Measurements from ENCODE around the gene EXOC6B. TPM values are rescaled to one million over a fixed set of nuclear protein-coding genes. Genes with fewer than 3 reads are reported as not detected.

The EXOC6B gene
- total RNA-seq, 1 donor from 2014 or later = 139 TPM

DNA sequence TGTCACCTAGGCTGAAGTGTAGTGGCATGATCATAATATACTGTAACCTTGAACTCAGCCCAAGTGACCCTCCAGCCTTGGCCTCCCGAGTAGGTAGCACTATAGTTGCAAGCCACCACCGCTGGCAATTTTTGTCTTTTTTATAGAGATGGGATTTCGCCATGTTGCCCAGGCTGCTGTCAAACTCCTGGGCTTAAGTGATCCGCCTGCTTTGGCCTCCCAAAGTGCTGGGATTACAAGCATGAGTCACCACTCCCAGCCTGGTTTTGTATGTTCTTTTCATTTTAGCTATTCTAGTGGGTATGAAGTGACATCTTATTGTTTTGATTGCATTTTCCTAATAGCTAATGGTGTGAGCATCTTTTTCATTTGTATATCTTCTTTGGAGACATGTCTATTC, 11.3 kb upstream of the EXOC6B start:
- H3K27ac ChIP-seq (replicated peaks) = no peak overlapping the region
- no peaks in the 10 kb centered on the region for H3K9me3 ChIP-seq (replicated peaks)
- no peaks in the 10 kb centered on the region for H3K4me1 ChIP-seq
- no peaks in the 10 kb centered on the region for H3K36me3 ChIP-seq
- no peak overlapping the region for H3K4me3 ChIP-seq
- DNase-seq = no peak
- intact Hi-C loops (cut with micrococcal nuclease) = no loop called here
- TF ChIP-seq, protein P1, sequence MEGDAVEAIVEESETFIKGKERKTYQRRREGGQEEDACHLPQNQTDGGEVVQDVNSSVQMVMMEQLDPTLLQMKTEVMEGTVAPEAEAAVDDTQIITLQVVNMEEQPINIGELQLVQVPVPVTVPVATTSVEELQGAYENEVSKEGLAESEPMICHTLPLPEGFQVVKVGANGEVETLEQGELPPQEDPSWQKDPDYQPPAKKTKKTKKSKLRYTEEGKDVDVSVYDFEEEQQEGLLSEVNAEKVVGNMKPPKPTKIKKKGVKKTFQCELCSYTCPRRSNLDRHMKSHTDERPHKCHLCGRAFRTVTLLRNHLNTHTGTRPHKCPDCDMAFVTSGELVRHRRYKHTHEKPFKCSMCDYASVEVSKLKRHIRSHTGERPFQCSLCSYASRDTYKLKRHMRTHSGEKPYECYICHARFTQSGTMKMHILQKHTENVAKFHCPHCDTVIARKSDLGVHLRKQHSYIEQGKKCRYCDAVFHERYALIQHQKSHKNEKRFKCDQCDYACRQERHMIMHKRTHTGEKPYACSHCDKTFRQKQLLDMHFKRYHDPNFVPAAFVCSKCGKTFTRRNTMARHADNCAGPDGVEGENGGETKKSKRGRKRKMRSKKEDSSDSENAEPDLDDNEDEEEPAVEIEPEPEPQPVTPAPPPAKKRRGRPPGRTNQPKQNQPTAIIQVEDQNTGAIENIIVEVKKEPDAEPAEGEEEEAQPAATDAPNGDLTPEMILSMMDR (IDR thresholded peaks at IDR 0.05; ENCODE audit: borderline replicate concordance) = no peak
- H3K27me3 ChIP-seq (ENCODE audit: low read depth) = no peaks in the 10 kb centered on the region

DNA sequence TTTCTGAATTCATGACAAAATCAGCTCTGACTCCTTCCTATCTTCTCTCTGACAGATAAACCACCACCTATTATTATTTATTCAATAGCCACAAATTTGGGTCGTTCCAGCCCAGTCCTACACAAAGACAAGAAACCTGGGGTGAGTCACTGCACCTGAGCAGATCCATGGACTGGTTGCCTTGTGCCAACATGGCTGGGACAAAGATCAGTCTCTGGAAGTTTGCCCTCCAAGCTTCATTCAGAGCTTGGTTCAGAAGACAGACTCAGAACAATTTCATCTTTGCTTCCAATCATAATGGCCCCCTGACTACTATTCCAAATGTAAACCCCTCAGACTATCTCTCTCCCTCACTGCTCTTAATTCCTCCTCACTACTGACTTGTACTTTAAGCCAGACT, 9.6 kb upstream of the EXOC6B start:
- H3K36me3 ChIP-seq = no peaks in the 10 kb centered on the region
- no peaks in the 10 kb centered on the region for H3K9me3 ChIP-seq (replicated peaks)
- TF ChIP-seq, protein P1 (IDR thresholded peaks at IDR 0.05; ENCODE audit: borderline replicate concordance) = no peak
- H3K27ac ChIP-seq (replicated peaks) = no peak overlapping the region
- DNase-seq = no peak
- H3K27me3 ChIP-seq (ENCODE audit: low read depth) = no peaks in the 10 kb centered on the region
- H3K4me3 ChIP-seq = no peak overlapping the region
- intact Hi-C loops (cut with micrococcal nuclease) = no loop called here
- no peaks in the 10 kb centered on the region for H3K4me1 ChIP-seq

DNA sequence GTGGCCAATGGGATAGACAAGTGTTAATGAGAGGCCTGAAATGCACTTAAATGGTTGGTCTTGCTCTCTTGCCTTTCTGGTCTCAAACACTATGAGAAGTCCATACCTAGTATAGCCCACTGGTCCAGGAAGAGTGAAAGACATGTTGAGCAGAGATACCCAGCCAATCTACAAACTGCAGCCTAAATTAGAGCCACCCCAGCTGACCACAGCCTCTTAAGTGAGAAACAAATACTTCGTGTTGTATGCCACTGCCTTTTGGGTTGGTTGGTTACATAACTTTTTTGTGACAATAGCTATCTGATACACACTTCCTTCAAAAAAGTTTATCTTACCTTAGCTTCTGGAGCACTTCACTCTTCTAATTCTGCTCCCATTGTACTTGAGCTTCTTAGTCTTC, 8.8 kb upstream of the EXOC6B start:
- Histone ChIP-seq H3K9me3 (replicated peaks) (no peaks in the 10 kb centered on the region), H3K4me3 (no peak overlapping the region), H3K27me3 (ENCODE audit: low read depth) (no peaks in the 10 kb centered on the region), H3K36me3 (no peaks in the 10 kb centered on the region), H3K4me1 (no peaks in the 10 kb centered on the region), H3K27ac (replicated peaks) (no peak overlapping the region)
- DNase-seq = no peak
- TF ChIP-seq, protein P1 (IDR thresholded peaks at IDR 0.05; ENCODE audit: borderline replicate concordance) = no peak
- intact Hi-C loops (cut with micrococcal nuclease) = no loop called here

DNA sequence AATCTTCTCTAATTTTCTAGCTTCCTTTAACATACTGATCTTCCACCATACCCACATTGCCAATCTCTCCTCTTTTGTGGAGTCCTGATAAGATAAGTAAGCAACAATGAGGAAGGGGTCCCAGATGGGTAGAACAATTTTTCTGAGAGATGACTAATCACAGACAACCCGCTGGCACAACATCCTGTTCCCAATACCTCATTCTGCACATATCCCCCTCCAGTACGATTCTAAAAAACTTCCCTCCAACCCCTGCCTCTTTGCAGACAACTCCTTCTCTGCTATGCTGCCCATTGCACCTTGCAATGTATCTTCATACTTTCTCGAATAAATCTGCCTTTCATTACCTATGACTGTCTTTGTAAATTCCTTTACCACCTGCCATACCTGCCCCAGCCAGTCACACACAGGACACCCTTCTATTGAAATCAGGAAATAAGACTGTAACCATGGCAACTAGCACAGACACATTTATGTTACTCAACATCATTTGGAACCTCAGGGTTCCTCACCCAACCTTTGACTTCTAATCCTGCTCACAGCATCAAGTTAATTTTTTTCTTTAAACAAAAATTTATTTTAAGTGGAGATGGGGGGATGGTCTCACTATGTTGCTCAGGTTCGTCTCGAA, 7.4 kb upstream of the EXOC6B start:
- peaks cover 2% of the 10 kb centered on the region for H3K4me1 ChIP-seq
- no peak for DNase-seq
- H3K4me3 ChIP-seq = no peak overlapping the region
- no peaks in the 10 kb centered on the region for H3K27me3 ChIP-seq (ENCODE audit: low read depth)
- TF ChIP-seq, protein P1 (IDR thresholded peaks at IDR 0.05; ENCODE audit: borderline replicate concordance) = no peak
- no peaks in the 10 kb centered on the region for H3K9me3 ChIP-seq (replicated peaks)
- H3K27ac ChIP-seq (replicated peaks) = no peak overlapping the region
- intact Hi-C loops (cut with micrococcal nuclease) = no loop called here
- no peaks in the 10 kb centered on the region for H3K36me3 ChIP-seq

DNA sequence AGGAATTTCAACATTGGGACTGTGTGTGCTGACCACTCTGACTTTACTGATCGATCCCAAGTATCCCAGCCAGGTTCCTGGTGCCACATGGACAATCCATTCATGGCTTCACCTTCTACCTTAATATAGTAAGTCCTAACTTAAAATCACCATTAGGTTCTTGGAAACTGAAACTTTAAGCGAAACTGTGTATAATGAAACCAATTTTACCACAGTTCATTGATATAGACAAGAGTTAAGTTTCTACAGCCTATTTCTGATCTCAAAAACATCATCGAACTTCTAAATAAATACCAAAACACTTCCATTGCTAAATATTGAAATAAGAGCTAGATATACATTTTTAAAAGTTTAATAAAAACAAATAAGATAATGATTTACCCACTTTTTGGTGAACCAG, 4.4 kb upstream of the EXOC6B start:
- H3K4me3 ChIP-seq = no peak overlapping the region
- H3K27me3 ChIP-seq (ENCODE audit: low read depth) = no peaks in the 10 kb centered on the region
- DNase-seq = no peak
- H3K36me3 ChIP-seq = no peaks in the 10 kb centered on the region
- no peaks in the 10 kb centered on the region for H3K9me3 ChIP-seq (replicated peaks)
- TF ChIP-seq, protein P1 (IDR thresholded peaks at IDR 0.05; ENCODE audit: borderline replicate concordance) = no peak
- H3K4me1 ChIP-seq = peaks cover 24% of the 10 kb centered on the region
- H3K27ac ChIP-seq (replicated peaks) = no peak overlapping the region
- intact Hi-C loops (cut with micrococcal nuclease) = no loop called here

All from left ventricle myocardium inferior (tissue), 1 donor.